ENCODE results near the gene VGLL1. TPM values are rescaled to one million over a fixed set of nuclear protein-coding genes. Genes with fewer than 3 reads are reported as not detected.

The VGLL1 gene
- total RNA-seq: 0.24 and 1.8 TPM in 2 replicates
- long read RNA-seq, partial matches to known transcripts: 0 of 3 reads
- long read RNA-seq, other reads (novel, unspliced or antisense): 0 of 3 reads

- no peaks in the 10 kb centered on the region for H3K36me3 Mint-ChIP-seq (ENCODE audit: insufficient read depth)
- no peak within 1 kb of the TSS for H3K27ac Mint-ChIP-seq
- peaks cover 1% of the 10 kb centered on the region for H3K4me1 Mint-ChIP-seq (ENCODE audit: low read depth)
- peaks cover 39% of the 10 kb centered on the region for H3K9me3 Mint-ChIP-seq (ENCODE audit: low read depth)
- H3K27me3 Mint-ChIP-seq: no peaks in the 10 kb centered on the region
- H3K4me3 Mint-ChIP-seq (ENCODE audit: low read depth): no peak within 1 kb of the TSS
- DNase-seq (ENCODE audit: low spot score, unreplicated experiment): no peak
- no peak for TF ChIP-seq CTCF (IDR thresholded peaks at IDR 0.05; ENCODE audit: unreplicated experiment)
Observed at GRCh38 chrX:136531951-136532350, at the start of gene VGLL1. TSS of gene VGLL1 (plus strand) at chrX:136532215. CDS start at chrX:136536021, 3,806 bp downstream.

GRCh38 chrX:136487647-136488046 is 44.4 kb upstream of the VGLL1 start, which contains the start of gene BRS3:
TSS of gene BRS3 (plus strand) at chrX:136487947. CDS start at chrX:136488115, 168 bp downstream.
- TF ChIP-seq CTCF (IDR thresholded peaks at IDR 0.05; ENCODE audit: unreplicated experiment): no peak
- peaks cover 12% of the 10 kb centered on the region for H3K9me3 Mint-ChIP-seq (ENCODE audit: low read depth)

GRCh38 chrX:136488706-136489105 is 43.3 kb upstream of the VGLL1 start:
- Mint-ChIP-seq H3K27ac (no peak overlapping the region), H3K4me1 (ENCODE audit: low read depth) (no peaks in the 10 kb centered on the region), H3K27me3 (peaks cover 17% of the 10 kb centered on the region), H3K9me3 (ENCODE audit: low read depth) (peaks cover 4% of the 10 kb centered on the region), H3K4me3 (ENCODE audit: low read depth) (no peak overlapping the region), H3K36me3 (ENCODE audit: insufficient read depth) (no peaks in the 10 kb centered on the region)
- no peak for DNase-seq (ENCODE audit: low spot score, unreplicated experiment)
- no peak for TF ChIP-seq CTCF (IDR thresholded peaks at IDR 0.05; ENCODE audit: unreplicated experiment)

More at GRCh38 chrX:136487647-136488046, 44.4 kb upstream of the VGLL1 start, which contains the start of gene BRS3:
- no peaks in the 10 kb centered on the region for H3K36me3 Mint-ChIP-seq (ENCODE audit: insufficient read depth)
- H3K4me1 Mint-ChIP-seq (ENCODE audit: low read depth): no peaks in the 10 kb centered on the region
- H3K27me3 Mint-ChIP-seq: peaks cover 17% of the 10 kb centered on the region
- no peak within 1 kb of the TSS for H3K4me3 Mint-ChIP-seq (ENCODE audit: low read depth)
- no peak for DNase-seq (ENCODE audit: low spot score, unreplicated experiment)
- no peak within 1 kb of the TSS for H3K27ac Mint-ChIP-seq

GRCh38 chrX:136491832-136492231 is 40.2 kb upstream of the VGLL1 start:
- no peaks in the 10 kb centered on the region for H3K9me3 Mint-ChIP-seq (ENCODE audit: low read depth)

GRCh38 chrX:136493011-136493410 is 39.0 kb upstream of the VGLL1 start:
- Mint-ChIP-seq H3K27ac (no peak overlapping the region), H3K36me3 (ENCODE audit: insufficient read depth) (no peaks in the 10 kb centered on the region), H3K27me3 (peaks cover 15% of the 10 kb centered on the region), H3K9me3 (ENCODE audit: low read depth) (no peaks in the 10 kb centered on the region), H3K4me1 (ENCODE audit: low read depth) (no peaks in the 10 kb centered on the region), H3K4me3 (ENCODE audit: low read depth) (no peak overlapping the region)
- TF ChIP-seq CTCF (IDR thresholded peaks at IDR 0.05; ENCODE audit: unreplicated experiment): no peak
- DNase-seq (ENCODE audit: low spot score, unreplicated experiment): no peak

More at GRCh38 chrX:136491832-136492231, 40.2 kb upstream of the VGLL1 start:
- no peak for DNase-seq (ENCODE audit: low spot score, unreplicated experiment)
- Mint-ChIP-seq H3K36me3 (ENCODE audit: insufficient read depth) (no peaks in the 10 kb centered on the region), H3K27me3 (peaks cover 15% of the 10 kb centered on the region), H3K4me3 (ENCODE audit: low read depth) (no peak overlapping the region), H3K27ac (no peak overlapping the region), H3K4me1 (ENCODE audit: low read depth) (no peaks in the 10 kb centered on the region)
- no peak for TF ChIP-seq CTCF (IDR thresholded peaks at IDR 0.05; ENCODE audit: unreplicated experiment)
